WTC11 (cell line): Measurements from ENCODE around the gene SLC4A8.

Source experiments
- ELF4 ChIP-seq: sonication (generic); formaldehyde crosslinking; IDR thresholded peaks from 2 replicates; pipeline ENCODE4 v1.8.1; 2022; ENCODE audit warnings: low read depth, mild to moderate bottlenecking, moderate library complexity, missing genetic modification reagents
- NR3C1 ChIP-seq: sonication (generic); formaldehyde crosslinking; conservative IDR thresholded peaks from 2 replicates; pipeline ENCODE4 v1.8.1; 2023; ENCODE audit warnings: low read depth, mild to moderate bottlenecking, missing genetic modification reagents
- PRDM15 ChIP-seq: sonication (generic); formaldehyde crosslinking; IDR thresholded peaks from 2 replicates; pipeline ENCODE4 v1.8.0; 2022; ENCODE audit warnings: missing genetic modification reagents
- ZNF121 ChIP-seq: sonication (generic); formaldehyde crosslinking; IDR thresholded peaks from 2 replicates; pipeline ENCODE4 v1.8.0; 2023; ENCODE audit warnings: missing genetic modification reagents
- TF ChIP-seq, protein P1 (sequence below): fragments of 200-600 bp; IDR thresholded peaks from 2 replicates; pipeline ENCODE4 v1.8.0; 2022; ENCODE audit warnings: antibody characterized with exemption
- TF ChIP-seq, protein P2 (sequence below): sonication (generic); formaldehyde crosslinking; IDR thresholded peaks from 2 replicates; pipeline ENCODE4 v1.8.0; 2023; ENCODE audit warnings: missing genetic modification reagents
- TF ChIP-seq, protein P3 (sequence below): sonication (generic); formaldehyde crosslinking; IDR thresholded peaks from 2 replicates; pipeline ENCODE4 v1.8.1; 2022; ENCODE audit warnings: low read depth, missing genetic modification reagents, borderline replicate concordance

GRCh38 chr12:51390457-51390856, 34.2 kb upstream of the SLC4A8 start:
- TF ChIP-seq, protein P1, sequence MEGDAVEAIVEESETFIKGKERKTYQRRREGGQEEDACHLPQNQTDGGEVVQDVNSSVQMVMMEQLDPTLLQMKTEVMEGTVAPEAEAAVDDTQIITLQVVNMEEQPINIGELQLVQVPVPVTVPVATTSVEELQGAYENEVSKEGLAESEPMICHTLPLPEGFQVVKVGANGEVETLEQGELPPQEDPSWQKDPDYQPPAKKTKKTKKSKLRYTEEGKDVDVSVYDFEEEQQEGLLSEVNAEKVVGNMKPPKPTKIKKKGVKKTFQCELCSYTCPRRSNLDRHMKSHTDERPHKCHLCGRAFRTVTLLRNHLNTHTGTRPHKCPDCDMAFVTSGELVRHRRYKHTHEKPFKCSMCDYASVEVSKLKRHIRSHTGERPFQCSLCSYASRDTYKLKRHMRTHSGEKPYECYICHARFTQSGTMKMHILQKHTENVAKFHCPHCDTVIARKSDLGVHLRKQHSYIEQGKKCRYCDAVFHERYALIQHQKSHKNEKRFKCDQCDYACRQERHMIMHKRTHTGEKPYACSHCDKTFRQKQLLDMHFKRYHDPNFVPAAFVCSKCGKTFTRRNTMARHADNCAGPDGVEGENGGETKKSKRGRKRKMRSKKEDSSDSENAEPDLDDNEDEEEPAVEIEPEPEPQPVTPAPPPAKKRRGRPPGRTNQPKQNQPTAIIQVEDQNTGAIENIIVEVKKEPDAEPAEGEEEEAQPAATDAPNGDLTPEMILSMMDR, result no peak
- TF ChIP-seq, protein P2, sequence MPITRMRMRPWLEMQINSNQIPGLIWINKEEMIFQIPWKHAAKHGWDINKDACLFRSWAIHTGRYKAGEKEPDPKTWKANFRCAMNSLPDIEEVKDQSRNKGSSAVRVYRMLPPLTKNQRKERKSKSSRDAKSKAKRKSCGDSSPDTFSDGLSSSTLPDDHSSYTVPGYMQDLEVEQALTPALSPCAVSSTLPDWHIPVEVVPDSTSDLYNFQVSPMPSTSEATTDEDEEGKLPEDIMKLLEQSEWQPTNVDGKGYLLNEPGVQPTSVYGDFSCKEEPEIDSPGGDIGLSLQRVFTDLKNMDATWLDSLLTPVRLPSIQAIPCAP (CRISPR knock-in tag), result no peak
- TF ChIP-seq ZNF121 (CRISPR knock-in tag) (no peak), NR3C1 (CRISPR knock-in tag) (no peak), PRDM15 (CRISPR knock-in tag) (no peak), ELF4 (CRISPR knock-in tag) (no peak)
- TF ChIP-seq, protein P3, sequence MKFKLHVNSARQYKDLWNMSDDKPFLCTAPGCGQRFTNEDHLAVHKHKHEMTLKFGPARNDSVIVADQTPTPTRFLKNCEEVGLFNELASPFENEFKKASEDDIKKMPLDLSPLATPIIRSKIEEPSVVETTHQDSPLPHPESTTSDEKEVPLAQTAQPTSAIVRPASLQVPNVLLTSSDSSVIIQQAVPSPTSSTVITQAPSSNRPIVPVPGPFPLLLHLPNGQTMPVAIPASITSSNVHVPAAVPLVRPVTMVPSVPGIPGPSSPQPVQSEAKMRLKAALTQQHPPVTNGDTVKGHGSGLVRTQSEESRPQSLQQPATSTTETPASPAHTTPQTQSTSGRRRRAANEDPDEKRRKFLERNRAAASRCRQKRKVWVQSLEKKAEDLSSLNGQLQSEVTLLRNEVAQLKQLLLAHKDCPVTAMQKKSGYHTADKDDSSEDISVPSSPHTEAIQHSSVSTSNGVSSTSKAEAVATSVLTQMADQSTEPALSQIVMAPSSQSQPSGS (CRISPR knock-in tag), result no peak
